GM12872 (cell line): ENCODE measurements around the gene ACSF3.

Experiments
- TF ChIP-seq, protein P1 (sequence below): IDR thresholded peaks from 3 replicates; pipeline ENCODE4 v1.5.1; 2011; ENCODE audit warnings: low read depth, mild to moderate bottlenecking, low read length, moderate library complexity; ENCODE audit not compliant: insufficient read depth

ACSF3 gene

DNA sequence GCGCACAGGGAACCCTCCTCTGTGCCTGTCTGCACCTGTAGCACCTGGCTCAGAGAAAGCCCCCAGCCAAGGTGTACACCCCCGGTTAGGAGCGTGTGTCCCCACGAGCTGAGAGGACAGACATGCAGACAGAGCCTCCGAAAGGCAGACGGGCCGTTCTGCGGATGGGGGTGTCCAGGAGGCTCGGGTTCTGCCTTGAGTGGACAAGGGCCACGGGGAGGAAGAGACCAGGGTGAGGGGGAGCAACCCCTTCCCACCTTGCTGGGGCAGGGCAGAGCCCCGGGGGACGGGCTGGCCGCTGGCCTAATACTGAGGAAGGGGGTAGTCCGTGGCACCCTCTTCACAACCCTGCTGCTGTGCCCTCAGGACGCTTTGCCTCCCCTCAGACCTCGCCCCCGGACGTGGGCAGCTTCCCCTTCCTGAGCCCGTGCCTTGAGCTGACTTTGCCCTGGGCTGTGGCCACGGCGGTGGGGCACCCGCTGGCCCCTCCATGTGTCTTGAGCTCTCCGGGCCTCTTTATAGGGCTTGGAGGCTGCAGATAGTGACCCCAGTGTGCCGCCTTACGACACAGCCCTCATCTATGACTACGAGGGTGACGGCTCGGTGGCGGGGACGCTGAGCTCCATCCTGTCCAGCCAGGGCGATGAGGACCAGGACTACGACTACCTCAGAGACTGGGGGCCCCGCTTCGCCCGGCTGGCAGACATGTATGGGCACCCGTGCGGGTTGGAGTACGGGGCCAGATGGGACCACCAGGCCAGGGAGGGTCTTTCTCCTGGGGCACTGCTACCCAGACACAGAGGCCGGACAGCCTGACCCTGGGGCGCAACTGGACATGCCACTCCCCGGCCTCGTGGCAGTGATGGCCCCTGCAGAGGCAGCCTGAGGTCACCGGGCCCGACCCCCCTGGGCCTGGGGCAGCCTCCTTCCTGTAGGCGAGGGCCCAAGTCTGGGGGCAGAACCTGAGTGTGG lies 101.0 kb downstream of the ACSF3 start:
- TF ChIP-seq, protein P1, sequence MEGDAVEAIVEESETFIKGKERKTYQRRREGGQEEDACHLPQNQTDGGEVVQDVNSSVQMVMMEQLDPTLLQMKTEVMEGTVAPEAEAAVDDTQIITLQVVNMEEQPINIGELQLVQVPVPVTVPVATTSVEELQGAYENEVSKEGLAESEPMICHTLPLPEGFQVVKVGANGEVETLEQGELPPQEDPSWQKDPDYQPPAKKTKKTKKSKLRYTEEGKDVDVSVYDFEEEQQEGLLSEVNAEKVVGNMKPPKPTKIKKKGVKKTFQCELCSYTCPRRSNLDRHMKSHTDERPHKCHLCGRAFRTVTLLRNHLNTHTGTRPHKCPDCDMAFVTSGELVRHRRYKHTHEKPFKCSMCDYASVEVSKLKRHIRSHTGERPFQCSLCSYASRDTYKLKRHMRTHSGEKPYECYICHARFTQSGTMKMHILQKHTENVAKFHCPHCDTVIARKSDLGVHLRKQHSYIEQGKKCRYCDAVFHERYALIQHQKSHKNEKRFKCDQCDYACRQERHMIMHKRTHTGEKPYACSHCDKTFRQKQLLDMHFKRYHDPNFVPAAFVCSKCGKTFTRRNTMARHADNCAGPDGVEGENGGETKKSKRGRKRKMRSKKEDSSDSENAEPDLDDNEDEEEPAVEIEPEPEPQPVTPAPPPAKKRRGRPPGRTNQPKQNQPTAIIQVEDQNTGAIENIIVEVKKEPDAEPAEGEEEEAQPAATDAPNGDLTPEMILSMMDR = no peak

DNA sequence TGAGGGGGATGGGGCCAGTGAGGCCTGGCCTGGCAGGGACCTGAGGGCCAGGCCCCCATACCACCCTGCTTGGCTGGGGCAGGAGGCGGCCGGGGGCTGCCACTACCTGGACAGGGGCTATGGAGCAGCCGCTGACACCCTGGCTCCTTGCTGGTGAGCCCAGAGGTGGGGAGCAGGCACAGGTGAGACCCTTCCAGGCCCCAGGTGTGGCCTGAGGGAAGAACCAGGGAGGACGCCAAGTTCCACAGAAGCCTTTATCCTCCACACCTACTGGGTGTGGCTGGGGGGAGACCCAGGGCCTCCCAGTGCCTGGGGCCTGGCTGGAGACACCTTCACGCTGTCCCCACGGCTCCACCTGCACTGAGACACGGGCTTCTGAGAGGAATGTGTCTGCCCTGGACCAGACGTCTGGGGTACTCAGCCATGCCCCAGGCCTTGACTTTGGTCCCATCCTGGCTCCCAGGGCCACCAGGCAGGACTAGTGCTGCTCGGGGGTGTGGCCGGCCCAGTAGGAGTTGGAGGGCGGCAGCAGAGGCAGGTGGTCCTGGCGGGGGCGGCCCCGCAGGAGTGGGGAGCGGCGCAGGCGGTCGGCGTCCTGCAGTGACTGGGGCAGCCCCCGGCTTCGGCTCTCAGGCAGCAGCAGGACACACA lies 102.0 kb downstream of the ACSF3 start:
- TF ChIP-seq, protein P1 = no peak

DNA sequence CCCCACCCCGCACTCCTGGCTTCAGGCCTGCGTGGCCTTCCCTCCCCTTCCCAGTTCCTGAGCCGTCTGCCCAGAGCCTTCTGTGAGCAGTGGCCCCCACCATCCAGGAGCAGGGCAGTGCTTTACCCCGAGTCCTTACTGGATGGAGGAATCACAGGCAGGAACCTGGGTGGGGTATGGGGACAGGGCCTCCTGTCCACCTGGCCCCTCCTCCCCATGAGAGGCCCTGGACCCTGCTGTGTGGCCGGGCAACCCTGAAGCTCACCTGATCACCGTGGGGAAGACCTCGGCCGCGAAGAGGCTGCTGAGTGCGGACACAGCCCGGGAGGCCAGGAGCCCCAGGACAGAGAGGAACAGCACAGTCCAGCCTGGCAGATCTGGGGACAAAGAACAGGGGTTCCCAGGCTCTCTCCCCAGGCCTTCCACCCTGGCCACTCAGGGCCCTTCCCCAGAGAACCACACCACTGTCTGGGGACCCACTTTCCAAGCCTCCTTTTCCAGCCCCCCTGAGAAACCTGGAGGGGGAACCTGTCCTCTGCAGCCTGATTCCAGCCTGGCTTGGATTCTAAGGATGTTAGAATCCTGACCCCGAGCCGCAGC lies 103.5 kb downstream of the ACSF3 start:
- TF ChIP-seq, protein P1 = no peak

DNA sequence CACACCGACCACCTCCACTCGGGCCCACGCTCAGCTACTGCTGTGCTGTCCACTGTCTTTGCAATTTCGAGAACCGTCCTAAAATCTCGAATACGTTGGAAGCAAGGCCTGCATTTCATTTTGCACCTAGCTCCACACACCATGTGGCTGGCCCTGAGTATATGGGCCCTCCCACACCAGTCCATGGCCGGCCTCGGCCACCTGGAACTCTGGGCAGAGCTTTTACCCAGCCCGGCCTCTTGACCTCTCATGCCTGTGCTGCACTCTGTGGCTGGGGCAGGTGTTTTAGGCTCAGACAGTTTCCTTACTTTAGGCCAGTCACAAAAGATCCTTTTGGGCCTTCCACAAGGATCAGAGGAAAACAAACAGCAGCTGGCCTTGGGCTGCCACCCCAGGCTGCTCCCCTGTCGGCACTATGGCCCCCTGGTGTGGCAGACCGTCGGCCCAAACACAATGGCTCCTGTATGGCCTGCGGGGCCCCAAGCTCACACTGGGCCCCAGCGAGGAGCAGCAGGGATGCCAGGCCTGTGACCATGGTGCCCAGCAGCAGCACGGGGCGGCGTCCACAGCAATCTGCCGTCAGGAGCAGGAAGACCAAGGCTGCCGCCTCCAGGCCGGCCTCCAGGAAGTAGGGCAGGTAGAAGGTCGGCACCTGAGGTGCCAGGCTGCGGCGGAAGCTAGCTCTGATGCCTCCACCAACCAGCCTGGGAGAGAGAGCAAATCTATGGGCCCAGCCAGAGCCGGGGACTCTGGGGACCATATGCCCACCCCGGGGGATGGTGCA lies 104.2 kb downstream of the ACSF3 start:
- TF ChIP-seq, protein P1 = no peak

DNA sequence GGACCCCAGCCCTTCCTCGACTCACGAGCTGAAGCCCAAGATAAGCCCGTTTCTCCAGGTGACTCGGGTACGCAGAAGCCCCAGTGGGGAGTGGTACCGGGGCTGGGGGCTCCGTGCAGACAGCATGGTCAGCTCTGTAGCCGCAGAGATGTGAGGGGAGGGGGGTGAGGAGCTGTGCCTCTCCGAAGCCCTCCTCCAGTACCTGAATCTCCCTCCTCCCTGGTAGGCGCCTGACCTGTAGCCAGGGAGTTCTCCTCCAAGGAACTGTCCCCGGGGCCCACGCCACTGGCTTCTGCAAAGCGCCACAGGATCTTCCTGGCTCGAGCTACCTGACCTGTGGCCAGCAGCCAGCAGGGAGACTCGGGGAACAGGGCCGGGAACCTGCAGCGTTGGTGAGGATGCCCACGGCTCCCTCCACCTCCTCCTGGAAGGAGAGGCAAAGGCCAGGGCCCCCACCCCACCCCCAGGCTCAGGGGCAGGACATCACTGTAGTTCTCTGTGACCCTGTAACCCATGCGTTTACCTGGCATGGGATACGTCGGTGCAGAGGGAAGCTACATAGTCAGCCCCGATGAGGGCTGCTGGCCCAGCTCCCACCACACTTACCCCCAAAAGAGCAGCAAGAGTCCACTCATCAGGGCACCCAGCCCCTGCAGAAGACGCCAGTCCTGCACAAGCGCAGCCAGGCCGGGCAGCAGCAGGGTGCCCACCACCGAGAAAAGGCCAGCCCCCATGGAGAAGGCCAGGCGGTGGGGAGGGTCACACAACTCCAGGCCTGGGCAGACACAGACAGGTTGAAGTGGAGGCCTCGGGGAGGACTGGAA lies 105.0 kb downstream of the ACSF3 start:
- TF ChIP-seq, protein P1 = no peak

DNA sequence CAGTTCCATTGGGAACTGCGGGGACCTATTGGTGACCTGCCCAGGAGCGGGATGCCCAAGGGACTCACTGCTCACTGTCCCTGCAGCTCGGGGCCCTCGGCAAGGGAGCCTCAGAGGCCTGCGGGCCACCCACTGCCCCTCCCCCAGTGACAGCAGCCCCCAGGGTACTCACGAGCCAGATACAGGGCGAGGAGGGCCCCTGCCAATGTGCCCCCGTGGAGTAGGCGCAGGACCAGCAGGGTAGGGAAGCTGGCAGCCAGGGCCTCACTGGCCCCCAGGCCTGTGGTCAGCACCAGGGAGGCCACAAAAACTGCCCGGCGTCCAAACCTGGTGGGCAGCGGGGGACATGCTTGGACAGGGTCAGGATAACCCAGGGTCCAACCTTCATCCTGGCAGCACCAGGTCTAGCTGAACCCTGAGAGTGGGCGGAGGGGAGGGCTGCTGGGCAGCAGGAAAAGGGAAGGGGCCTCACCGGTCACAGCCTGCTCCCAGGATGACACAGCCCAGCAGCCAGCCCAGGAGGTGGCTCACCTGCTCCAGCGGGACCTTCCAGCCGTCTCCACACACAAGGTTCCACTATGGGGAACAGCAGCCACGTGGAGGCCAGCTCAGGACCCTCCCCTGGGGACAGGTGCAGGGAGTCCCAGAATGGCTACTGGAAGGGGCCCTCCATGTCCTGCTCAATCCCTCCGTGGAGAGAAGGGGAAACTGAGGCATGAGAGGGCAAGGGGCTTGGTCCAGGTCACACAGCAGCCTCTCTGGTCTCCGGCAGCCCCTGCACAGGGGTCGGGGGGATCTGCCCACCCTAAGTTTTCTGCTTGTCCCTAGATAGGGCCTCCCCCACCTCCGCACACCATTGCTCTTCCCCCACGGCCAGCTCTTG lies 105.8 kb downstream of the ACSF3 start:
- TF ChIP-seq, protein P1 = no peak
